Subcutaneous abdominal adipose tissue (tissue), 5 donors: ENCODE measurements around the gene CD79A.

Experiments used
- H3K27ac ChIP-seq: one replicate; pipeline ENCODE4 v1.7.0; 2013; ENCODE audit warnings: low read depth, mild to moderate bottlenecking, inconsistent platforms, low read length, moderate library complexity
- H3K27me3 ChIP-seq, 5 donors: one replicate each; pipeline ENCODE4 v1.7.0; 2013; ENCODE audit warnings: low read length in 5 of 5, inconsistent platforms in 1 of 5; ENCODE audit not compliant: control insufficient read depth in 5 of 5, insufficient read depth in 4 of 5
- H3K36me3 ChIP-seq, 5 donors: one replicate each; pipeline ENCODE4 v1.7.0; 2013; ENCODE audit warnings: low read length in 5 of 5; ENCODE audit not compliant: control insufficient read depth in 5 of 5, insufficient read depth in 5 of 5
- H3K4me1 ChIP-seq, 5 donors: one replicate each; pipeline ENCODE4 v1.7.0; 2013; ENCODE audit warnings: low read length in 5 of 5, mild to moderate bottlenecking in 3 of 5, moderate library complexity in 1 of 5; ENCODE audit not compliant: control insufficient read depth in 5 of 5, insufficient read depth in 5 of 5
- H3K4me3 ChIP-seq, 5 donors: one replicate each; pipeline ENCODE4 v1.7.0; 2013; ENCODE audit warnings: low read length in 5 of 5, low read depth in 1 of 5
- H3K9ac ChIP-seq, 5 donors: one replicate each; pipeline ENCODE4 v1.7.0; 2013; ENCODE audit warnings: low read length in 5 of 5, mild to moderate bottlenecking in 4 of 5, moderate library complexity in 3 of 5
- H3K9me3 ChIP-seq, 5 donors: one replicate each; pipeline ENCODE4 v1.7.0; 2013; ENCODE audit warnings: low read length in 5 of 5; ENCODE audit not compliant: control insufficient read depth in 5 of 5
- donor health status: healthy.
- donor health status: healthy.
- donor health status: healthy.
- donor health status: healthy.
- donor health status: healthy.

CD79A gene

GRCh38 chr19:41924151-41925145 is 47.4 kb downstream of the CD79A start:
- H3K4me1 ChIP-seq = peaks cover 0 to 12% (median 7%) of the 10 kb centered on the region in 5 donors
- H3K4me3 ChIP-seq = no peak overlapping the region
- no peak overlapping the region for H3K27ac ChIP-seq
- H3K36me3 ChIP-seq = no peaks in the 10 kb centered on the region
- H3K9me3 ChIP-seq = peaks cover 0 to 3% (median 0%) of the 10 kb centered on the region in 5 donors
- no peak overlapping the region for H3K9ac ChIP-seq
- peaks cover 48 to 85% (median 83%) of the 10 kb centered on the region in 5 donors for H3K27me3 ChIP-seq

- peaks cover 0 to 12% (median 7%) of the 10 kb centered on the region in 5 donors for H3K4me1 ChIP-seq
- no peak overlapping the region for H3K9ac ChIP-seq
- no peaks in the 10 kb centered on the region for H3K36me3 ChIP-seq
- peaks cover 55 to 87% (median 83%) of the 10 kb centered on the region in 5 donors for H3K27me3 ChIP-seq
- H3K27ac ChIP-seq = no peak overlapping the region
- peaks cover 0 to 3% (median 0%) of the 10 kb centered on the region in 5 donors for H3K9me3 ChIP-seq
- H3K4me3 ChIP-seq = no peak overlapping the region
These were observed 48.3 kb downstream of the CD79A start for GRCh38 chr19:41925208-41926003.

GRCh38 chr19:41926028-41926762 is 49.1 kb downstream of the CD79A start:
- no peaks in the 10 kb centered on the region for H3K36me3 ChIP-seq
- H3K27ac ChIP-seq = no peak overlapping the region
- peaks cover 60 to 87% (median 83%) of the 10 kb centered on the region in 5 donors for H3K27me3 ChIP-seq
- H3K4me1 ChIP-seq = peaks cover 0 to 12% (median 7%) of the 10 kb centered on the region in 5 donors
- H3K9ac ChIP-seq = no peak overlapping the region
- H3K9me3 ChIP-seq = peaks cover 0 to 3% (median 0%) of the 10 kb centered on the region in 5 donors
- H3K4me3 ChIP-seq = no peak overlapping the region

- no peak overlapping the region for H3K4me3 ChIP-seq
- H3K27ac ChIP-seq = no peak overlapping the region
- H3K36me3 ChIP-seq = no peaks in the 10 kb centered on the region
- H3K27me3 ChIP-seq = peaks cover 65 to 88% (median 84%) of the 10 kb centered on the region in 5 donors
- no peak overlapping the region for H3K9ac ChIP-seq
- H3K4me1 ChIP-seq = peaks cover 0 to 12% (median 7%) of the 10 kb centered on the region in 5 donors
- peaks cover 0 to 3% (median 0%) of the 10 kb centered on the region in 5 donors for H3K9me3 ChIP-seq
These were observed 49.9 kb downstream of the CD79A start for GRCh38 chr19:41926763-41927496.

DNA sequence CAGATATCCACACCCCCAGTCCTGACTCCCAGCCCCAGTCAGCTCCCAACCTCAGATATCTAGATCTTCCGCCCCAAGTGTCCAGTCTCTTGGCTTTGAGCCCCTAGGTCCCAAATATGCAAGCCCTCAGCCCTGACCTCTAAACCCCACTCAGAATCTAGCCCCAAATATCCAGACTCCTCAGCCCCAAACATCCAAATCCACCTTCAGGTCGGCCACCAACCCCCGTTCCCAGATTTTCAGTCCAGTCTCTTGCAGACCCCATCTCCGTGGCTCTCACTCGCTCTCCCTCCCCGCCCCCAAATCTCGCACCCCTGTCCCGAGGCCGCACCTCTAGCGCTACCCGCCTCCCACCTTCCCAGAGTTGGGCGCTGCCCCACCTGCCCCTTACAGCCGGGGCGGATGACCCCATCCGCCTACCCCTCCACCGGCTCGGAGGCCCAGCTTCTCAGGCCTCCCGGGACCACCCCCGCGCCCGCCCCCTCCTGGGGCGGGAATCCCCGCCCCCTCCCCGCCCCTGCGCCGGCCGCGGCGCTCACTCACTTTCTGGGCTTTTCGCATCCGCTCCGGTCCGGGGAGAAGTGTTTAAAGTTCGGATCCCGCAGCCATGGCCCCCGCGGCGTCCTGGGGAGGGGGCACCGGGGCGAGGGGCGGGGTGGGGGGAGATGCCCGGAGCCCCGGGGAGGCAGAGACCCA is 50.6 kb downstream of the CD79A start:
- peaks cover 66 to 89% (median 84%) of the 10 kb centered on the region in 5 donors for H3K27me3 ChIP-seq
- H3K9me3 ChIP-seq = peaks cover 0 to 3% (median 0%) of the 10 kb centered on the region in 5 donors
- H3K27ac ChIP-seq = no peak overlapping the region
- H3K4me1 ChIP-seq = peaks cover 0 to 12% (median 7%) of the 10 kb centered on the region in 5 donors
- peak overlapping the region in 2 of 5 donors; percentile 46 to 60 for H3K4me3 ChIP-seq
- H3K36me3 ChIP-seq = no peaks in the 10 kb centered on the region
- no peak overlapping the region for H3K9ac ChIP-seq

- peak within 1 kb of the TSS in 4 of 5 donors; percentile 5 to 60 (median 29) for H3K4me3 ChIP-seq
- H3K27me3 ChIP-seq = peaks cover 62 to 87% (median 82%) of the 10 kb centered on the region in 5 donors
- H3K9me3 ChIP-seq = peaks cover 0 to 3% (median 0%) of the 10 kb centered on the region in 5 donors
- H3K9ac ChIP-seq = no peak within 1 kb of the TSS
- peaks cover 0 to 17% (median 13%) of the 10 kb centered on the region in 5 donors for H3K4me1 ChIP-seq
- no peaks in the 10 kb centered on the region for H3K36me3 ChIP-seq
- H3K27ac ChIP-seq = no peak within 1 kb of the TSS
These were observed 51.2 kb downstream of the CD79A start, which contains the start of gene ERFL for GRCh38 chr19:41928221-41928683. Gene ERFL (minus strand): TSS chr19:41928449. CDS start chr19:41912919, 15,530 bp downstream.

DNA sequence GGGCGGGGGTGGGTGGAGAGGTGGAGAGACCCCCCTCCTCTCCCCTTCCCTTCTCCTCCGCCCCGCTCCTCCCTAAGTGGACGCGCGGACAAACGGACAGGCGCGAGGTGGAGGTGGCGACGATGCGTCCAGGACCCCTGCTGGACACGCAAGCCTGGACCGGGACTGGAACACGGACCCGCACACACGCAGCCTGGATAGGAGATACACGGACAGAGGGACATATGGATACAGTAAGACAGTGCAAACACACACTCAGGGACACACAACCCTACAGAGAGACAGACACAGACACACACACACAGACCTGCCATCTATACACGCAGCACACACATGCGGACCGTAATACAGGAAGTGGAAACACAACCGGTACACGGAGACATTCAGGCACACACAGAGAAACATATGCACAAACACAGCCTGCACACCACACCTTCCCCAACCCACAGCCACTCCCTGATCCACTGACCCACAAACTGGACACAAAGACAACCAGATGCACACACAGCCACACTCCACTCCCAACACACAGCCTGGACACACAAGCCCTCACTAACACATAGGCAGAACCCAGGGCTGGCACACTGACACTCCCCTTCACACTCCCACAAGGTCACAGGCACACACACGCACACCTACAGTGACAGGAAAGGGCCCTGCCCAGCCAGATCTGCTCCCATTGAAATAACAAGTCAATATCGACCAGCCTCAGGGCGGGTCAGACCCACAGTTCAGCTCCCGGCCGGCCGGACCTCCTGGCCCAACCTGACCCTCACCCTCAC is 51.9 kb downstream of the CD79A start:
- Histone ChIP-seq H3K9me3 (peaks cover 0 to 3% (median 0%) of the 10 kb centered on the region in 5 donors), H3K27me3 (peaks cover 62 to 92% (median 86%) of the 10 kb centered on the region in 5 donors), H3K4me3 (peak overlapping the region in 3 of 5 donors; percentile 5 to 40 (median 23)), H3K9ac (no peak overlapping the region), H3K36me3 (no peaks in the 10 kb centered on the region), H3K4me1 (peaks cover 0 to 17% (median 13%) of the 10 kb centered on the region in 5 donors), H3K27ac (no peak overlapping the region)

GRCh38 chr19:41929536-41930071 is 52.5 kb downstream of the CD79A start:
- Histone ChIP-seq H3K9ac (no peak overlapping the region), H3K4me3 (no peak overlapping the region), H3K4me1 (peaks cover 0 to 17% (median 13%) of the 10 kb centered on the region in 5 donors), H3K36me3 (no peaks in the 10 kb centered on the region), H3K9me3 (peaks cover 0 to 3% (median 0%) of the 10 kb centered on the region in 5 donors), H3K27ac (no peak overlapping the region), H3K27me3 (peaks cover 63 to 89% (median 84%) of the 10 kb centered on the region in 5 donors)
